ENCODE results near the gene CYB561A3.

The CYB561A3 gene

DNA sequence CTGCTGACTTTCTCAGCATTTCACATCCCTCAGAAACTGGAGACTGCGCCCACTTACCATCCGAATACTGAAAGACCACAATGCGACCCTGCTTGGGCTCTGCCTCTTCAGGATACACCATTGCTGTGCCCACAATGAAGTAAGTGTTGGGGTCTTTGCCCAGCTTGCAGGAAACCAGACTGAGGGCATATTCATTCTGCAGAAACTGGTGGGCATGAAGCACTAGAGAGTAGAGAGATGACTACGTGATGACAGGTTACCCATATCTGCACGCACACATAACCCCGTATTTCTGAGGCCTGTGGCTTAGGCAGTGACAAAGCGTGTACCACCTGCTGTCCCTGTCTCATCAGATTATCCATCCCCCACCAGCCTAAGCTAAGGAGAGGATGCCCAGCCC is 51.9 kb downstream of the CYB561A3 start:
- no peak for DNase-seq

DNA sequence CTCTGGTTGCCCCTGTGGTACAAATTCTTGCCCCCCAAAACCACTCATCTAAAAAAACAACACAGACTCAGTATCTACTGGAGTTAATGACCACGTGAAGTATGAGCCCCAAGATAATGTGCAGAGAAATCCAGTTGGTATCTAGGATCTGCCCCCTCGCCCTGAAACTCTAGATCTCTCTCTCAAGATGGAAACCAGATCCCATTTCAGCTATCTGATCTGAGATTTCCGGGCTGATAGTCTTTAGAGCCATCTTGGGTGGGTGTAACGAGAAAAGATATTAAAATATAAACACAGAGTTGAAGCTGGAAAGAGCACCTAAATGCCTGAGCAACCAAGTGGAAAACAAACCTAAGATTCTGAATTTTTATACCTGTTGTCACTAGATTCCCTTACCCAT is 52.5 kb downstream of the CYB561A3 start:
- no peak for DNase-seq

DNA sequence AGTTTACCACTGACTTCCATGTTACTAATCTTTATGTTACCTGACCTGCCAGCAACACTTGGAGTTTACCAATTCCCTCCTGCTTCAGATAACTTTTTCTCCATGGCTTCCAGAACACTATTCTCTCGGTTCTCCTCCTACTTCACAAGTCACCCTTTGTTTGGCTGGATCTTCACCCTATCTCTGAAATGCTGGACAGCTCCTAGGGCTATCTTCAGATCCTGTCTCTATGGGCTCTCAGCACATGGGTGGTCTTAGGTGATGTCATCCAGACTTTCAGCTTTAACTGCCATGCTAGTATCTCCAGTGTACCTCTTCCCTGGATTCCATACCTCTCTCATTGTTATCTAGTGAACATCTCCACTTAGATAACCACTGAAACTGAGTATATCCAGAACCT is 54.3 kb downstream of the CYB561A3 start:
- no peak for DNase-seq

- DNase-seq = no peak
Measured at GRCh38 chr11:61306221-61306620, 55.5 kb downstream of the CYB561A3 start.

- DNase-seq = no peak
Measured at GRCh38 chr11:61305417-61305816, 56.3 kb downstream of the CYB561A3 start.

DNA sequence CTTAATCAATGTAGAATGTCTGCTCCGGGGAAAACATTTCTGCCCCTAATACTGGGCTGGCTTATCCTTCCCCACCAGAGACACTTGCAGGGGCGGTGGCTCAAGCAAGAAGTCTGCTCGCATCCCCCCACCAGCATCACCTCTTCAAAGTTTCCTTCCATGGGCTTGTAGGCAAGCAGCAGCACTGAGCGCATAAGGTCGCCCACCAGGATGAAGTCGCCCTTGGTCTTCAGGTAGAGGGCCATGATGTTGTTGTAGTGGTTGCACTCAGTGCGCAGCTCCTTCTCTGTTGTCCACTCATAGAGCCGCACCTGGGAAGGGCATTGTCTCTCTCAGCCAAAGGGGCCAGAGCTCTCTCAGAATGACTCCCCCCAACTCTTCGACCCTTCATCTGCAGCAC is 58.0 kb downstream of the CYB561A3 start:
- DNase-seq = no peak

DNA sequence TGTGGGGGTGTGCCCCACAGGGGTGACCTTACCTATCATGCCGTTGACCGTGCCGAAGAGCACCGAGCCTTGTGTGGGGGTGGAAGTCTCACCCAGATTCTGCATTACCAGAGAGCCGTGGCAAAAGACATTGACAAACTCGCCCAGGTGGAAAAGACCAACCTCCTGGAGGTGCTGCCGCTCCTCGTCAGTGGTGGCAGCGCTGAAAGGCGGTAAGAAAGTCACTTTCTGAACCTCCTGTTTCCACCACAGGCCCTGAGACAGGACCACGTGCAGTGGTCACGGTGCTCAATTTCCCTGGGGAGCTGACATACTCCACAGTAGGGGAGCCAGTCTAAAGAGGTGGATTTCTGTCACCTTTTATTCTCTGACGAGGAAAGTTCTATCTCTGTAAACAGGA is 59.1 kb downstream of the CYB561A3 start:
- DNase-seq = no peak

Measured in 8988T (cell line).